Activated T-cell treated with anti-CD3 and anti-CD28 coated beads for 1 hour (primary cell): ENCODE results near the gene LINC01488.

Experiments
- DNase-seq: peaks from one replicate; pipeline ENCODE4 v3.0.0-alpha.2; 2020; ENCODE audit warnings: low read depth

The LINC01488 gene

GRCh38 chr11:69463995-69464960, 17.2 kb upstream of the LINC01488 start:
- DNase-seq: no peak

DNA sequence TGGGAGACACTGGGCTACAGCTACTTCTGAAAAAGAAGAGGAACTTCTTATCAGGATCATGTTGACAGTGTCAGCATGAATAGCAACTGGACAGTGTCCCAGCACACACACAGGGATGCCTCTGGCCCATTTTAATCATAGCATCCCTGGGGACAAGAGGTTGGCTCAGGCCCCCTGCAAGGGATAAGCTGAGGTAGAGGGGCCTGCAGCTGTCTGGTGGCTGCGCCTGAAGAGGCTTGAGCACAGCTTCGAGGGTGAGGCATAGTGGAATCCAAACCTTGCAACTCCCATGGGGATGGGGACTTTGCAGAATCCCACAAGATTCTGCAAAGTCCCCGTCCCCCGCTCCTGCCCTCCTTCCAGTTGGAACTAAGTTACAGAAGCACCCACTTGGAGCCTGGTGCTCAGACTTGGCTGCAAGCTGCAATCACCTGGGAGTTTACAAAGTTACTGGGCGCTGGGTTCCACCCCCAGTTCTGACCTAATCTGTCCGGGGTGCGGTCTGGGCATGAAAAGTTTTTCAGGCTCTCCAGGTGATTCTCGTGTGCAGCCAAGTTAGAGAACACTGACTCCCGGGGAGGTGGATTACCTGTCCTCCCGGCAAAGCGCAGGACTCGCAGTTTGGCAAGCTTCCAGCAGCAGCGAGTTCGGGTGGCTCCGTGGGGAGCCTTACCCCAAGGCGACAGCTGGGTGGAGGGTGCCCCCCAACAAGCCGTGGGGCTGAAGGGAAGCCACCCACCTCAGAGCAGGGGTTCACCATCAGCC, 16.0 kb upstream of the LINC01488 start:
- no peak for DNase-seq

GRCh38 chr11:69466039-69466438, 15.4 kb upstream of the LINC01488 start:
- no peak for DNase-seq

- no peak for DNase-seq
Observed at GRCh38 chr11:69467196-69467595, 14.3 kb upstream of the LINC01488 start.

GRCh38 chr11:69467646-69468045, 13.8 kb upstream of the LINC01488 start:
- no peak for DNase-seq

- DNase-seq: no peak
Observed at GRCh38 chr11:69468221-69468620, 13.2 kb upstream of the LINC01488 start.

GRCh38 chr11:69468911-69469885, 12.3 kb upstream of the LINC01488 start:
- DNase-seq: no peak

- no peak for DNase-seq
Observed at GRCh38 chr11:69470301-69470700, 11.2 kb upstream of the LINC01488 start.

DNA sequence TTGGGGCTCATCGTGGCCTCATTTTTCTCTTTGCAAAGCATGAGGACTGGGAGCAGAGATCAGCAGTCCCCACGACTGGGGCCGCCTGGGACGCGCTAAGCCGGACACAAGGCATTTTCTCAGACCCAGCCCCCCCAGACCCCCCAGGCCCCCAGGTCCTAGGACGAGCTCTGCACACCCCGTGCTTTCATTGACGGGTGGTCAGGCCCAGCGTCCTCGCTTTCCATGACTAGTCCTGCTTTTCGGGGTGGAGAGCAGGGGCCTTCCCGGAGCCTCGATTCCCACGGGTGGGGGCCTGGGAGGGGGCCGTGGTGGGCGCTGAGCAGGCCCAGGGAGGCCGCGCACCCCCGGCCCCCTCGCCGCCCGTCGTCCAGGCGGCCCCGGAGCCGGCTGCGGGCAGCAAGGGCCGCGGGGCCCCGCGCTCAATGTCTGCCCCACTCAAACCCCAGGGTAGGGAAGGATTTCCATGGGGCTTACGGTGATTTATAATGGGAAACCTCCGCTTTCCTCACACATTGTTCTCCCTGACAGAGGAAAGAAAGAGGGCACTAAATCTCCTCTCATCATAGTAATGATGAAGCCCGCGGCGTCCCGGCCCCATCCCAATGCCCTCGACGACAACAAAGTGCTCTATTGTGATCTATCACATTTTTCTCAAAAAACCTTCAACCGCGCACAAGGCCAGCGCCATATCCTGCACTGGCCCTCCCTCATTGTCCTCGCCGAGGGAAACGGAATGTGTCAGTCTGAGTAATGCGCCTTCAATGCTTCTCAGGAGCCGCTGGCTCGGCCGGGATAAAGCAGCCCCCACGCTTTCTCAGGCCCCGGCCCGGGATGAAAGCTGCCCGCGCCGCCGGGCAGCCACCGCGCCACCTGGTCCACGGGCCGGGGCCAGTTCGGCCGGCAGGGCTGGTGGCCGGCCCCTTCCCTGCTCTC, 10.4 kb upstream of the LINC01488 start:
- no peak for DNase-seq

DNA sequence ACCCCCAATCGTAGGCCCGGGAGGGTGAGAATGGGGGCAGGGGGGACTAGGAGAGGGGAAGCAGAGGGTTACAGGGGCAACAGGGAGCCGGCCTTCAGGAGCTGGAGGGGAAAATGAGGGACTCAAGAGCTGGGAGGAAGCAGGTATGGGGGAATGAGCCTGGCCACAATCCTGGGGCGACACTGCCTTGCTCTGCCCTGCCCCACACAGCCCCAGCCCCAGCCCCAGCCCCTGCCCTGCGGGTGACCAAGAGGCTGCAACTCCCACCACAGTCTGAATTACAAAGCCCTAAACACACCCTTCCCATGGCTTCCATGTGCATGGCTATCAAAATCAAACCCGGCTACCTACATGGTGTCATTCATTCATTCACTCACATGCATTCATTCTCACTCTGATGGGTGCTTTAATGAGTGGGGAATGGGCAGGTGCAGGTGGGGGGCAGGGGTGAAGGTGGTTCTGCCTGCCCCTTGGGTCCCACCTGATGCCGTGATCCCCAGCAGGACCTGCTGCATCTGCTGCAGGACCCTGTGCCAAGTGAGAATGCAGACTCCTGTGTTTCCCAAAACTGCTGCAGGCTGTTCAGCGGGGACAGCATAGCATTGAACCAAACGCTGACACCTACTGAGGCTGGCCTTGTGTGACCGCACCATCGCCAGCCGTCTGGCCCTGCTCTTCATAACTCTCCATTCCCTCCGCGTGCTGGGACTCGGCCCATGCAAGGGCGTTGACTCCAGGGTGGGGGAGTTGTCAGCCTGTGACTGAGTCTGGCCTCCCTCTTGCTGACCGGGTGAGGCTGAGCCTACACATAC, 9.5 kb upstream of the LINC01488 start:
- DNase-seq: no peak

- no peak for DNase-seq
Observed at GRCh38 chr11:69472541-69473275, 8.8 kb upstream of the LINC01488 start.

DNA sequence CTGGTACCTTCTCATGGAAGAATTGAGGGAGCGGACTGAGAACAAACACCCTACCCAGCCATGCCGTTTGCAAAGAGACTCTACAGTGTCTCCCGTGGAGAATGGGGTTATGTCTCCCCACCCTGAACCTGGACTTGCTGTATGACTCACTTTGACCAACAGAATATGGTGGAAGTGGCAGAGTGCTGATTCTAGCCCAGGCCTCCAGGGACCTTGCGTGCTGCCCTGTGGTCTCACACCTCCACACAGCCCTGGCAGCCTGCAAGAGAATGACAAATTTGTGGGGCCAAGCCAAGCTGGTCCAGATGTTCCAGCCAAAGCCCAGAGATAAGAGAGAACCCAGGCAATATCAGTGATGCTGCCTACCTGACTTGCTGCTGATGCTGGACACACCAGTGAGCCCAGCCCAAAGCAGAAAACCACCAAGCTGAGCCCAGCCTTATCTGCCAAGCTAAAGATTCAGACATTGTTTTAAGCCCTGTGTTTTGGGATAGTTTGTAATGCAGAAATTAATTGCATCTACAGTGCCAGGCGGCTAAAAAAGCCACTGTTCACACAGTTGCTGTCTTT, 8.1 kb upstream of the LINC01488 start:
- no peak for DNase-seq

GRCh38 chr11:69474736-69475135, 6.7 kb upstream of the LINC01488 start:
- DNase-seq: no peak

DNA sequence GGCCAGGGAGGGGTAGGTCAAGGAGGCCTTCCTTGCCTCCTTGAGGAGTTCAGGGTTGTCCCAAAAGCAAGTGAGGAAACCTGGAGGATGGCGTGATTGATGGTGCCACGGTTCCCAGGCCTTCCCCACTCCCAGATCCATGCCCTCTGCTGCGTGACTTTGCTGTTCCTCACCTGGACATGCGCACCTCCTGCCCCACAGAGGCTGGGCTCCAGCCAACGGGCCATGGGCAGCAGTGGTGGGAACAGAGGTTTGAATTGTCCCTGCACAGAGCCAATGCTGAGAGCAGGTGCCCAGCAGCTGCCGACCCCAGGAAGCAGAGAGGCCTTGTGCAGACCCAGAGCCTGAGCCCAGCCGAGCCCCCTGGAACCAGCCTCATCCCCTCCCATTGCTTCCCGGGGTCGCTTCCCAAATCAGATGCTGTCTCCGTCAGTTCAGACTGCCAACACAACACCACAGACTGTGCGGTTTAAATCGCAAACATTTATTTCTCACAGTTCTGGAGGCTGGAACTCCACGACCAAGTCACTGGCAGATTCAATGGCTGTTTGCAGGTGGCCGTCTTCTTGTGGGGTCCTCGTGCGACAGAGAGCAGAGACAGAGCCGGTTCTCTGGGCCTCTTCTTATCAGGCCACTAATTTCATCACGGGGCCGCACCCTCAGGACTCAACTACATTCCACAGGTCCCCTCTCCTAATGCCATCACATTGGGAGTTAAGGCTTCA, 6.2 kb upstream of the LINC01488 start:
- DNase-seq: no peak

DNA sequence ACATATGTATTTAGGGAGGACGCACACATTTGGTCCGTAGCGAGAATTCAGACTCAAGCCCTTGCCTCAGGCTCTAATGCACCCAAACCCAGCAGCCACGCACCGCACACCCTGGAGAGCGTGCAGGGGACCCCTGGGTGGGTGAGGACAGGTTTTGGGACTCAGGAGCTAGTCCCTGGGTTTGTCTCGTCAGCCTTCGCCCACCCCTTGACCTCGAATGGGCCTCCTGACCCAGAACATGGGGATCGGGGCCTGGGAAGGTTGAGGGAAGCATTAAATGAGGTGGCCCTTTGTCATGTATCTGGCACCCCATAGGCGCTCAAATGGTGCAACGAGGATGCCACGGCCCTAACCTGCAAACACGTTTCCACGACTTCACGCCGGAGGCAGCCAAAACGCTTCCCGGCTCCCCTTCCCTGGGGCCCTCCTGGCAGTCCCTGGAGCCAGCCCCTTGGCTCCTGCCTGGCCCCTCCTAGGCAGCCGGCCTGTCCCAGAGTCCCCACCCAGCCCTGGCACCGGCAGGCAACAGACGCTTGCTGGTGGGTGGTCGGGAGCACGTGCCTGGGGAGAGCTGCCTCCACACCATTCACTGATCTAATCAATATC, 5.5 kb upstream of the LINC01488 start:
- no peak for DNase-seq

DNA sequence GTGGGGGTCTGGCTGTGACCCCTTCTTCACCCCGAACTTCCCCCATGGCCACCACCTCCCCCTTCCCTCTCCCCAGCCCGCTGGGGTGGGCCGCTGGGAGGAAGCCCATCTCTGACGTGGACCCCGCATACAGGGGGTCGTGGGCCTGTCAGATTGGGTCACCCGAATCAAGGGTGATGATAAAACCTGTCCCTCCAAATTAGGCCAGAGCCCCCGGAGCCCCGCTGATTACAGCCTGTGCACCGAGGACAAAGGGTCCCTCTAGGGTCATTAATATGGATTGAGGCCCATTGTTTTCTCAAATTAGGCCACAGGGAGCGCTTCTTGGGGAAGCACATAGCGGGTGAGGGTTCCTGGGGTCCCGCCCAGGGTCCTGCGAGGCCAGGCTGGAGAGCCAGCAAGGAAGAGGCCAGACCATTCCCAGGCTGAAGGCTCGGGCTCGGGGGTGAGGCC, 4.9 kb upstream of the LINC01488 start:
- no peak for DNase-seq

DNA sequence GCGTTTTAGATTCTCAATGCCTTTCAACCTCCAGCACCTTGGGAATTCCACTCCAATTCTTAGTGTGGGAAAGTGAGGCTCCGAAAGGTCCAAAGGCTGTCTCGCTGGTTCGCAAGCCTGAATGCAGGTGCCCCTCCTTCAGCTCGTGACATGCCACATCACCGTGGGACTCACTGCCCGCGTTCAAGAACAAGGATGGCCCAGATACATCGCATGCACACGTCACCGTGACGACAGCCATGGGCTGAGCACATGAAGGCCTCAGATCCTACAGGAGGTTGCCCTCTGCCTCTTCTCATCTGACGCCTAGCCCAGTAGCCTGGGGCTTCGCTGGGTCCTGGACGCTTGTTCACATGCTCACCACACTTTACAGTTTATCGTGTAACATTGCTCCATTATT, 4.4 kb upstream of the LINC01488 start:
- no peak for DNase-seq
